ENCODE measurements around the gene ANKS1B.

ANKS1B gene

DNA sequence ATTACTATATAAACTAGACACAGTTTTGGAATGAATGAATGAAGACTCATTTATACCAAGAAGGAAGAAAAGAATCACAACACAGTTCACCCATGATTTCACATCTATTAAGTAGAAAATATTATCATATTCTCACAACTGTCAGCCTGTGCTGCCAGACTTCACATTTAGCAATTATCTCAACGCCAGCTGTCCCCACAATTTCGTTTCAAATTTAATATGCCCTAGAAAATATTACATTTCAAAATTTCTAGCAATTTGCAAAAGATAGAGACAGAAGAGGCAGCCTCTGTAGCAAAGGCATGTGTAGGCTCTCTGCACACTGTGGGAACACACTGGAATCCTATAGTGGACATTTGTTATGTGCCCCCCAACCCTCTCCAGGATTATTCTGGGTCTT lies 83.6 kb downstream of the ANKS1B start:
- no peak for DNase-seq (ENCODE audit: low read depth)
- no peak overlapping the region for H3K4me3 ChIP-seq (ENCODE audit: control insufficient read depth, low read depth, low read length)
- TF ChIP-seq, protein P1, sequence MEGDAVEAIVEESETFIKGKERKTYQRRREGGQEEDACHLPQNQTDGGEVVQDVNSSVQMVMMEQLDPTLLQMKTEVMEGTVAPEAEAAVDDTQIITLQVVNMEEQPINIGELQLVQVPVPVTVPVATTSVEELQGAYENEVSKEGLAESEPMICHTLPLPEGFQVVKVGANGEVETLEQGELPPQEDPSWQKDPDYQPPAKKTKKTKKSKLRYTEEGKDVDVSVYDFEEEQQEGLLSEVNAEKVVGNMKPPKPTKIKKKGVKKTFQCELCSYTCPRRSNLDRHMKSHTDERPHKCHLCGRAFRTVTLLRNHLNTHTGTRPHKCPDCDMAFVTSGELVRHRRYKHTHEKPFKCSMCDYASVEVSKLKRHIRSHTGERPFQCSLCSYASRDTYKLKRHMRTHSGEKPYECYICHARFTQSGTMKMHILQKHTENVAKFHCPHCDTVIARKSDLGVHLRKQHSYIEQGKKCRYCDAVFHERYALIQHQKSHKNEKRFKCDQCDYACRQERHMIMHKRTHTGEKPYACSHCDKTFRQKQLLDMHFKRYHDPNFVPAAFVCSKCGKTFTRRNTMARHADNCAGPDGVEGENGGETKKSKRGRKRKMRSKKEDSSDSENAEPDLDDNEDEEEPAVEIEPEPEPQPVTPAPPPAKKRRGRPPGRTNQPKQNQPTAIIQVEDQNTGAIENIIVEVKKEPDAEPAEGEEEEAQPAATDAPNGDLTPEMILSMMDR (conservative IDR thresholded peaks at IDR 0.05; ENCODE audit: control insufficient read depth, insufficient read depth, low read depth, low read length) = no peak

DNA sequence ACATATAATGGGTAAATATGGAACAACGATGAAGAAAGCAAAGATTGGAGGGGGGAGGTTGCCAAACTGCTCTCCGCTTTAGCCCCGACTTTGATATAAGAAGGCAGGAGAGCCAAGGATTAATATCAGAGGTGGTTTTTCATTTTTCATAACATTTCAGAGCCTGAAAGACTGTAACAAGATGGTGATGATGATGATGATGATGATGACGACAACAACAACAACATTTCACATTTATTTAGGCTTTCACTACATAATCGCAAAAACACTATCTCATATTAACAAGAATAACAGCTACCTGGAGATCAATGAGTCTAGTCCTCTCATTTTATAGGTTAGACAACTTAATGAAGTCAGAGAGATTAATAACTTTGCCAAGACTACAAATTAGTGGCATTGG lies 86.1 kb downstream of the ANKS1B start:
- no peak for DNase-seq (ENCODE audit: low read depth)
- TF ChIP-seq, protein P1 (conservative IDR thresholded peaks at IDR 0.05; ENCODE audit: control insufficient read depth, insufficient read depth, low read depth, low read length) = no peak
- no peak overlapping the region for H3K4me3 ChIP-seq (ENCODE audit: control insufficient read depth, low read depth, low read length)

DNA sequence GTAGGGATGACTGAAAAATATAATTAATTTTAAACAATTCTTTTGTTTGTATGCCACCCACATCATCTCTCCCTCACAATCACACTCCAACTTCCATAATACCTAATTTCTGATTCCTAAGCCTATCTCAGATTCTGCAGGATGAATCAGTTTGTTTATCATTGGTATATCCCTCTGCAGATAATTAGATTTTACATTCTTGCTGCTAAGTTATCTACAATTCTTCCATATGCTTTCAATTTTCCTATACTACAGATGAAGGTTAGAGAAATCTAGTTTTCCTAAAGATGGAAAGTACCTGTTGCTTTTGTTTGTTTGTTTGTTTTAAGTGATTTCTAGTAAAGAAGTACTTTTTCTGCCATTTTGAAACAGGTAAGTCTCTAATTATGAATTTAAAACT lies 105.3 kb downstream of the ANKS1B start:
- no peak for DNase-seq (ENCODE audit: low read depth)
- H3K4me3 ChIP-seq (ENCODE audit: control insufficient read depth, low read depth, low read length) = no peak overlapping the region
- TF ChIP-seq, protein P1 (conservative IDR thresholded peaks at IDR 0.05; ENCODE audit: control insufficient read depth, insufficient read depth, low read depth, low read length) = no peak

DNA sequence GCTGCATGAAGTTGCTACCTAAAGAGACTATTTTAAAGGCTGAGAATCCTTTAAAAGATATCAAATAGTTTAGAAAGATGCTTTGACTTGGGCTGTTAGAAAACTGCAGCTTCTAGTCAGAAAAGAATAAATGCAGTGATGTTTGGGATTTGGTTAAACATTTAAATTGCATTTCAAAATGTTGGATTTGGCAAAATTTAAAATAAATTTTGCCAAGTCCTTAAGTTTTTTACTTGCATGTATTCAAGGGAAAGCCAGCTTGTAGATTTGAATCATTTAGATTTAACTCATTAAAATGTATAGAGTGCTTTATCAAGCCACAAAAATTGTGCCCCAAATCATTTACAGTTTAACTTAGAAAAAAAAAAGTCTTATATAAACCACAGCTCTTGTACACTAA lies 109.7 kb downstream of the ANKS1B start:
- TF ChIP-seq, protein P1 (conservative IDR thresholded peaks at IDR 0.05; ENCODE audit: control insufficient read depth, insufficient read depth, low read depth, low read length) = no peak

DNA sequence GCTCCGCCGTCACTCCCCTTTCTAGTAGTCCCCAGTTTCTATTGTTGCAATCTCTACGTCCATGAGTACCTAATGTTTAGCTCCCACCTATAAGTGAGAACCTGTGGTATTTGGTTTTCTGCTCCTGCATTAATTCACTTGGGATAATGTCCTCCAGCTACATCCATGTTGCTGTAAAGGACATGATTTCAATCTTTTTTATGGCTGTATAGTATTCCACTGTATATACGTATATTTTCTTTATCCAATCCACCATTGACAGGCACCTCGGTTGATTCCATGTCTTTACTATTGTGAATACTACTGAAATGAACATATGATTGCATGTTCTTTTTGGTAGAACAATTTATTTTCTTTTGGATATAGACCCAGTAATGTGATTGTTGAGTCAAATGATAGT lies 114.7 kb downstream of the ANKS1B start:
- no peak overlapping the region for H3K4me3 ChIP-seq (ENCODE audit: control insufficient read depth, low read depth, low read length)
- TF ChIP-seq, protein P1 (conservative IDR thresholded peaks at IDR 0.05; ENCODE audit: control insufficient read depth, insufficient read depth, low read depth, low read length) = no peak
- no peak for DNase-seq (ENCODE audit: low read depth)

More for the DNA sequence above, 109.7 kb downstream of the ANKS1B start:
- H3K4me3 ChIP-seq (ENCODE audit: control insufficient read depth, low read depth, low read length) = no peak overlapping the region
- no peak for DNase-seq (ENCODE audit: low read depth)

DNA sequence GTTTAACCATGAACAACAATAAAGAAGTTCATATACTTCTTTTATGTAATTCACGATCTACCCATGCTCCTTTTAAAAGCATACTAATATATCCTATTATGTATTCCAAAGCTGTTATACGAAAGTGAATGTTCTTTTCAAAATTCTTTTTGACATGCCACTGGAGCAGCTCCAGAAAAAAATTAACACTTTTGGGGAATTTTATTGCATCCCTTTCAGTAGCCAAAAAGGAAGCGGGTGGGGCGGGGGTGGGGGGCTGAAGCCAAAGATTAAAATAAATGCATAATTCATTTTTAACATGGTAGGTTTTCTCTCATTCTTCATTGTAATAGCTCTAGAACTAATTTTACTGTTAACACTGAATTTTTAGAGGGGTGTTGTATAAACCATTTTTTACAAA lies 123.0 kb downstream of the ANKS1B start:
- TF ChIP-seq, protein P1 (conservative IDR thresholded peaks at IDR 0.05; ENCODE audit: control insufficient read depth, insufficient read depth, low read depth, low read length) = no peak
- no peak overlapping the region for H3K4me3 ChIP-seq (ENCODE audit: control insufficient read depth, low read depth, low read length)
- DNase-seq (ENCODE audit: low read depth) = no peak

DNA sequence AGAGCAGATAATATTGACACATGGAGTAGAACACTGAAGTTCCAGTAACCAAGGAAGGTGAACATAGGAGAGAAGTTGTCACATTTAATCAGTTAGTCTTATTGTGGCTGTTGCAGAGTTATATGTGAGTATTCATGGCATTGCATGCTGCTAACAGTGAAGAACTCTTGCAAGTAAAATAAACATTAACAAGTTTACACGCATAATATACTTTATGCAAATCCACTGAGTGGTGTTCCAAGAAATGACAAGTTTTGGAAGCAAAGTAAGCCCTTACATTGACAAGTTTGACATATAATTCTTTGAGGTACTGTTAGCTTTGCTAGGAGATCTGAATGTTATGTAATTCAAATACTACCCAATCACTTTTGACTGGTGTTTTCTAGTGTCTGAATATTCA lies 125.6 kb downstream of the ANKS1B start:
- TF ChIP-seq, protein P1 (conservative IDR thresholded peaks at IDR 0.05; ENCODE audit: control insufficient read depth, insufficient read depth, low read depth, low read length) = no peak
- no peak overlapping the region for H3K4me3 ChIP-seq (ENCODE audit: control insufficient read depth, low read depth, low read length)
- no peak for DNase-seq (ENCODE audit: low read depth)

All from fibroblast of mammary gland (primary cell).